OCI-LY3 (cell line): ENCODE measurements around the gene GRM3.

ENCODE experiments used
- H2AFZ ChIP-seq: fragments of 200-600, 300-600 bp; shearing (Covaris generic); 2 replicates; pipeline ENCODE4 v1.6.0; 2014; ENCODE audit warnings: antibody characterized with exemption, low read depth, low read length
- H3K27ac ChIP-seq: fragments of 200-600, 300-600 bp; sonication (generic); 2 replicates; pipeline ENCODE4 v1.5.1; 2014; ENCODE audit warnings: mild to moderate bottlenecking, low read length, moderate library complexity, mixed read lengths
- H3K27me3 ChIP-seq: fragments of 200-600, 300-600 bp; sonication (generic); 2 replicates; pipeline ENCODE4 v1.6.1; 2014; ENCODE audit warnings: low read depth, low read length, mixed read lengths
- H3K36me3 ChIP-seq: fragments of 200-600, 300-600 bp; sonication (generic); replicated peaks from 2 replicates; pipeline ENCODE3; 2014; ENCODE audit warnings: low read depth, low read length, mixed read lengths
- H3K4me1 ChIP-seq: fragments of 300-600, 200-600 bp; sonication (generic); 2 replicates; pipeline ENCODE4 v1.6.1; 2014; ENCODE audit warnings: low read length, mixed read lengths
- H3K4me2 ChIP-seq: fragments of 200-600, 300-600 bp; sonication (generic); 2 replicates; pipeline ENCODE4 v1.6.1; 2014; ENCODE audit warnings: low read length, mixed read lengths
- H3K4me3 ChIP-seq: fragments of 300-600, 200-600 bp; sonication (generic); 2 replicates; pipeline ENCODE4 v1.5.1; 2014; ENCODE audit warnings: antibody characterized with exemption, mild to moderate bottlenecking, low read length, moderate library complexity
- H3K79me2 ChIP-seq: fragments of 300-600, 200-600 bp; shearing (Covaris generic); 2 replicates; pipeline ENCODE4 v1.6.1; 2014; ENCODE audit warnings: mild to moderate bottlenecking, low read length, mixed read lengths
- H3K9ac ChIP-seq: fragments of 300-600, 200-600 bp; shearing (Covaris generic); 2 replicates; pipeline ENCODE4 v1.6.0; 2014; ENCODE audit warnings: mild to moderate bottlenecking, low read length, moderate library complexity
- H3K9me3 ChIP-seq: fragments of 200-600, 300-600 bp; shearing (Covaris generic); 2 replicates; pipeline ENCODE4 v1.6.1; 2014; ENCODE audit warnings: low read length, mixed read lengths; ENCODE audit not compliant: insufficient read depth
- H4K20me1 ChIP-seq: fragments of 200-600, 300-600 bp; sonication (generic); 2 replicates; pipeline ENCODE4 v1.6.1; 2016; ENCODE audit warnings: low read length, mixed read lengths; ENCODE audit not compliant: insufficient read depth
- EZH2phosphoT487 ChIP-seq: fragments of 200-600 bp; shearing (Covaris generic); IDR thresholded peaks from 2 replicates; pipeline ENCODE4 v1.6.1; 2018; ENCODE audit warnings: antibody characterized with exemption, mixed run types, low read depth
- TF ChIP-seq, protein P1 (sequence below): fragments of 200-600, 300-600 bp; sonication (generic); IDR thresholded peaks from 2 replicates; pipeline ENCODE4 v1.5.1; 2014; ENCODE audit warnings: antibody characterized with exemption, low read length, low read depth

The GRM3 gene

DNA sequence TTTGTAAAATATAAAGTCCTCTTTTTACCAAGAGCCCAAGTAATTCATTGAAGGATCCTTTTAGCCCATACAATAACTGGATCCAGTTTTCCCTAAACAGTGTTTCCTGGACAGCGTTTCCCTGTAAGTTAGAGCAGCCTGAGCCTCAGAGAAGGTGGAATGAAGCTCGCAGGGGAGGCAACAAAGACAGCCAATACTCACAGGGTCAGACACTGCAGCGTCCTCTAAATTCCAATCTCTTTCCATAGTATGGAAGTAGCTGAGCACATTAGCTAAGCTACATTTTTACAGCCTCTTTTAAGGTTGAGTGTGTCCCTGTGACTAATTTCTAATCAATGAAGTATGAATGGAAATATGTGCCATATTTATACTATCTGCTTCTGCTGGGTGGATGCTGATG, 193.5 kb downstream of the GRM3 start:
- H3K27me3 ChIP-seq: no peaks in the 10 kb centered on the region
- TF ChIP-seq EZH2phosphoT487: no peak
- TF ChIP-seq, protein P1, sequence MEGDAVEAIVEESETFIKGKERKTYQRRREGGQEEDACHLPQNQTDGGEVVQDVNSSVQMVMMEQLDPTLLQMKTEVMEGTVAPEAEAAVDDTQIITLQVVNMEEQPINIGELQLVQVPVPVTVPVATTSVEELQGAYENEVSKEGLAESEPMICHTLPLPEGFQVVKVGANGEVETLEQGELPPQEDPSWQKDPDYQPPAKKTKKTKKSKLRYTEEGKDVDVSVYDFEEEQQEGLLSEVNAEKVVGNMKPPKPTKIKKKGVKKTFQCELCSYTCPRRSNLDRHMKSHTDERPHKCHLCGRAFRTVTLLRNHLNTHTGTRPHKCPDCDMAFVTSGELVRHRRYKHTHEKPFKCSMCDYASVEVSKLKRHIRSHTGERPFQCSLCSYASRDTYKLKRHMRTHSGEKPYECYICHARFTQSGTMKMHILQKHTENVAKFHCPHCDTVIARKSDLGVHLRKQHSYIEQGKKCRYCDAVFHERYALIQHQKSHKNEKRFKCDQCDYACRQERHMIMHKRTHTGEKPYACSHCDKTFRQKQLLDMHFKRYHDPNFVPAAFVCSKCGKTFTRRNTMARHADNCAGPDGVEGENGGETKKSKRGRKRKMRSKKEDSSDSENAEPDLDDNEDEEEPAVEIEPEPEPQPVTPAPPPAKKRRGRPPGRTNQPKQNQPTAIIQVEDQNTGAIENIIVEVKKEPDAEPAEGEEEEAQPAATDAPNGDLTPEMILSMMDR: no peak
- no peak overlapping the region for H2AFZ ChIP-seq
- no peaks in the 10 kb centered on the region for H4K20me1 ChIP-seq
- H3K9me3 ChIP-seq: no peaks in the 10 kb centered on the region
- no peaks in the 10 kb centered on the region for H3K36me3 ChIP-seq
- no peak overlapping the region for H3K27ac ChIP-seq
- no peaks in the 10 kb centered on the region for H3K4me1 ChIP-seq
- no peak overlapping the region for H3K4me2 ChIP-seq
- no peak overlapping the region for H3K9ac ChIP-seq
- no peak overlapping the region for H3K4me3 ChIP-seq
- H3K79me2 ChIP-seq: no peaks in the 10 kb centered on the region

DNA sequence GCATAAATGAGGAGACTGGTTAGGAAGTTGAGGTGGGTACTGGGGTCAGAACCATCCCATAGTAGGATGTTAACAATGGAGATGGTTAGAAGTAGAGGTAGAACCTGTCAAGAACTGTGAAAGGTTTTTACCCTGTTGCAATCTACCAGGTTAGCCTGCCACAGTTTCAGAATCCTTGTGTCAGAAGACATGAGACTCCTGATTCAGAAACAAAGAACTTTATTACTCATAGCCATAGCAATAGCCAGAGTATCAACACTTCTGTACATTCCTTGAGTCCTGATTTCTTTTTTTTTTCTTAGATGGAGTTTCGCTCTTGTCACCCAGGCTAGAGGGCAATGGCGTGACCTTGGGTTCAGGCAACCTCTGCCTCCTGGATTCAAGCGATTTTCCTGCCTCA, 200.9 kb downstream of the GRM3 start:
- Histone ChIP-seq H3K4me2 (no peak overlapping the region), H3K4me1 (no peaks in the 10 kb centered on the region), H3K79me2 (no peaks in the 10 kb centered on the region), H3K36me3 (no peaks in the 10 kb centered on the region), H3K9ac (no peak overlapping the region), H3K4me3 (no peak overlapping the region), H3K27ac (no peak overlapping the region), H4K20me1 (no peaks in the 10 kb centered on the region), H2AFZ (no peak overlapping the region), H3K9me3 (no peaks in the 10 kb centered on the region), H3K27me3 (no peaks in the 10 kb centered on the region)
- TF ChIP-seq, protein P1: no peak
- no peak for TF ChIP-seq EZH2phosphoT487

DNA sequence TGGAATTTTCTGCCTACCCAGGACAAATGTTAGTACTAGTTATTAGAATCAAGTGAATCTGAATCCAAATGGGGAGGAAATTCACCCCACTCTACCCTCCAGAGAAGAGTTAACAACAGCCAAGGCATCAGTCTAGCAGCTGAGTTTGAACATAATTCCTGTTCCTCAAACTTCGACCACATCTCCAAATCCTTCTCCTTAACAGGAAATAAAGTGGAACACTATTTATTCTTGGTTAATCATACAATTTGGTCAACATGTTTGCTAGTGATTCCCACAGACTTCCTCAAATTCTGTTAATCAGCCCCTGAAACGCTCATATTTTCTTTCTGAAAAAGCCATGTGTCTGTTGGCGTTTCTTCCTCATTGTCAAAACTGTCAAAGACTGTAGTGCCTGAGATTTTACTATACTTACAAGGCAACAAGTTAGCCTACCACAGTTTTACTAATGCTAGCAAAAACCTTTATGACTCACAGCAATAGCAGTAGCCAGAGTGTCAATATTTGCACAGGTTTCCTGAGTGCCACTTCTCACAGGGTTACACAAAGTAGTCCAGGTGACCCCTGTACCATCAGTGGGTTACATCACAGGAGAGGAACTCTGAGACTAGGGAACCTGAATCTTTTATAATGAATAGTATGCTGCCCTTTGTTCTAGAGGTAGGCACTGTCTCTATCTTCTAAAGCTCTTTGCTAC, 202.9 kb downstream of the GRM3 start:
- Histone ChIP-seq H3K27ac (no peak overlapping the region), H3K36me3 (no peaks in the 10 kb centered on the region), H3K4me1 (no peaks in the 10 kb centered on the region), H3K4me2 (no peak overlapping the region), H4K20me1 (no peaks in the 10 kb centered on the region), H3K79me2 (no peaks in the 10 kb centered on the region), H3K4me3 (no peak overlapping the region), H3K9me3 (no peaks in the 10 kb centered on the region), H3K27me3 (no peaks in the 10 kb centered on the region), H2AFZ (no peak overlapping the region), H3K9ac (no peak overlapping the region)
- TF ChIP-seq, protein P1: no peak
- TF ChIP-seq EZH2phosphoT487: no peak

DNA sequence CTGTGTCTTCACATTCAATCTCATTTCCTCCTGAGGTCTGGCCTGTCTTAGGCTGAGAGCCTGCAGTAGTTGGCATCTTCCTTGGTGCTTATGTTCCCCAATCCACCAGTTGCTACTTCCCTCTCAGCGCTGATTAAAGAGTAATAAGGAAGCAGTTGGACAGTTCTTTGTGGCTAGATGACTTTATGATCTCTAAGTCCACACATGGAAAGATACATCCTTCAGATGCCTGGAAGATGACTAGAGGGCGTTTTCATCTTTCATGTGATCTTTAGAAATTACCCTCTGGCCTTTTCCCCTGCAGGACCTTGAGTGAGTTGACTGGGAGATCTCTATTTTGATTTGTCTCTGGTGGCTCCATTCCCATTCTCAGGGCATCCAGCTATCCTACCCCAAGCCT, 204.5 kb downstream of the GRM3 start:
- TF ChIP-seq, protein P1: no peak
- no peak for TF ChIP-seq EZH2phosphoT487

More for the DNA sequence above, 204.5 kb downstream of the GRM3 start:
- Histone ChIP-seq H3K36me3 (no peaks in the 10 kb centered on the region), H3K9ac (no peak overlapping the region), H3K27ac (no peak overlapping the region), H3K9me3 (no peaks in the 10 kb centered on the region), H2AFZ (no peak overlapping the region), H3K4me3 (no peak overlapping the region), H3K4me2 (no peak overlapping the region), H4K20me1 (no peaks in the 10 kb centered on the region), H3K4me1 (no peaks in the 10 kb centered on the region), H3K79me2 (no peaks in the 10 kb centered on the region), H3K27me3 (no peaks in the 10 kb centered on the region)
